ENCODE measurements around the gene RPLP2. TPM values are rescaled to one million over a fixed set of nuclear protein-coding genes. Genes with fewer than 3 reads are reported as not detected.

Gene RPLP2
- polyA plus RNA-seq, 1 donor, result 855 TPM

Other genes starting within 250 kb of the RPLP2 start
- gene LMNTD2, start 249.2 kb upstream of the RPLP2 start, polyA plus RNA-seq (ENCODE audit: insufficient read length), result 2.5 TPM
- 34.9 TPM for gene RASSF7, start 249.0 kb upstream of the RPLP2 start, polyA plus RNA-seq (ENCODE audit: insufficient read length)
- gene PHRF1, start 233.5 kb upstream of the RPLP2 start, polyA plus RNA-seq (ENCODE audit: insufficient read length), result 20.6 TPM
- gene IRF7, start 194.0 kb upstream of the RPLP2 start, polyA plus RNA-seq (ENCODE audit: insufficient read length), result 6.4 TPM
- 46.0 TPM for gene CDHR5, start 185.0 kb upstream of the RPLP2 start, polyA plus RNA-seq (ENCODE audit: insufficient read length)
- 0.67 TPM for gene SCT, start 182.8 kb upstream of the RPLP2 start, polyA plus RNA-seq (ENCODE audit: insufficient read length)
- gene DRD4, start 172.7 kb upstream of the RPLP2 start, polyA plus RNA-seq (ENCODE audit: insufficient read length), result 1.1 TPM
- gene DEAF1, start 114.7 kb upstream of the RPLP2 start, polyA plus RNA-seq (ENCODE audit: insufficient read length), result 45.6 TPM
- 56.5 TPM for gene TMEM80, start 114.2 kb upstream of the RPLP2 start, polyA plus RNA-seq (ENCODE audit: insufficient read length)
- gene EPS8L2, start 103.7 kb upstream of the RPLP2 start, polyA plus RNA-seq (ENCODE audit: insufficient read length), result 115 TPM
- 116 TPM for gene TALDO1, start 62.5 kb upstream of the RPLP2 start, polyA plus RNA-seq (ENCODE audit: insufficient read length)
- gene GATD1, start 32.5 kb upstream of the RPLP2 start, polyA plus RNA-seq (ENCODE audit: insufficient read length), result 65.7 TPM
- 0.27 TPM for gene CEND1, start 19.9 kb upstream of the RPLP2 start, polyA plus RNA-seq (ENCODE audit: insufficient read length)
- 13.0 TPM for gene SLC25A22, start 11.7 kb upstream of the RPLP2 start, polyA plus RNA-seq (ENCODE audit: insufficient read length)
- 10.1 TPM for gene PIDD1, start 4.7 kb upstream of the RPLP2 start, polyA plus RNA-seq (ENCODE audit: insufficient read length)
- gene PNPLA2, start 8.9 kb downstream of the RPLP2 start, polyA plus RNA-seq (ENCODE audit: insufficient read length), result 40.9 TPM
- 9.9 TPM for gene CRACR2B, start 18.0 kb downstream of the RPLP2 start, polyA plus RNA-seq (ENCODE audit: insufficient read length)
- 145 TPM for gene CD151, start 23.0 kb downstream of the RPLP2 start, polyA plus RNA-seq (ENCODE audit: insufficient read length)
- gene POLR2L, start 32.6 kb downstream of the RPLP2 start, polyA plus RNA-seq (ENCODE audit: insufficient read length), result 71.9 TPM
- gene TSPAN4, start 32.9 kb downstream of the RPLP2 start, polyA plus RNA-seq (ENCODE audit: insufficient read length), result 55.9 TPM
- 100 TPM for gene CHID1, start 100.8 kb downstream of the RPLP2 start, polyA plus RNA-seq (ENCODE audit: insufficient read length)
- gene AP2A2, start 115.9 kb downstream of the RPLP2 start, polyA plus RNA-seq (ENCODE audit: insufficient read length), result 114 TPM
- 26.8 TPM for gene MUC6, start 226.8 kb downstream of the RPLP2 start, polyA plus RNA-seq (ENCODE audit: insufficient read length)